ENCODE measurements around the gene DAB1. TPM values are rescaled to one million over a fixed set of nuclear protein-coding genes. Genes with fewer than 3 reads are reported as not detected.

The DAB1 gene
- total RNA-seq, 4 donors from 2014 or later, result under 0.01 to 5.9 (median 0.61) TPM

GRCh38 chr1:56958526-56958925 lies 465.3 kb downstream of the DAB1 start:
- Histone ChIP-seq H3K4me1 (no peaks in the 10 kb centered on the region), H3K36me3 (no peaks in the 10 kb centered on the region), H3K27me3 (no peaks in the 10 kb centered on the region), H3K27ac (no peak overlapping the region), H3K4me3 (no peak overlapping the region), H3K9me3 (no peaks in the 10 kb centered on the region)
- DNase-seq, result no peak
- intact Hi-C loops (cut with DNase I; ENCODE audit: low total_unique reads), result no loop called here
- TF ChIP-seq POLR2A (IDR thresholded peaks at IDR 0.05), result no peak
- no peak for TF ChIP-seq CTCF (IDR thresholded peaks at IDR 0.05)

- Histone ChIP-seq H3K36me3 (no peaks in the 10 kb centered on the region), H3K27ac (no peak overlapping the region), H3K4me1 (no peaks in the 10 kb centered on the region), H3K27me3 (no peaks in the 10 kb centered on the region), H3K9me3 (no peaks in the 10 kb centered on the region), H3K4me3 (no peak overlapping the region)
- intact Hi-C loops (cut with DNase I; ENCODE audit: low total_unique reads), result no loop called here
- DNase-seq, result no peak
- TF ChIP-seq CTCF (IDR thresholded peaks at IDR 0.05) (no peak), POLR2A (IDR thresholded peaks at IDR 0.05) (no peak)
These were observed 465.9 kb downstream of the DAB1 start for GRCh38 chr1:56957931-56958330.

- no peaks in the 10 kb centered on the region for H3K27me3 ChIP-seq
- no peaks in the 10 kb centered on the region for H3K9me3 ChIP-seq
- no peaks in the 10 kb centered on the region for H3K36me3 ChIP-seq
- no peak overlapping the region for H3K27ac ChIP-seq
- no peaks in the 10 kb centered on the region for H3K4me1 ChIP-seq
- intact Hi-C loops (cut with DNase I; ENCODE audit: low total_unique reads), result no loop called here
- DNase-seq, result no peak
- no peak overlapping the region for H3K4me3 ChIP-seq
- no peak for TF ChIP-seq POLR2A (IDR thresholded peaks at IDR 0.05)
- TF ChIP-seq CTCF (IDR thresholded peaks at IDR 0.05), result no peak
These were observed 469.2 kb downstream of the DAB1 start for GRCh38 chr1:56954664-56955063.

GRCh38 chr1:56953386-56953785 lies 470.5 kb downstream of the DAB1 start:
- Histone ChIP-seq H3K9me3 (no peaks in the 10 kb centered on the region), H3K36me3 (no peaks in the 10 kb centered on the region), H3K4me1 (no peaks in the 10 kb centered on the region), H3K27ac (no peak overlapping the region), H3K4me3 (no peak overlapping the region), H3K27me3 (no peaks in the 10 kb centered on the region)
- intact Hi-C loops (cut with DNase I; ENCODE audit: low total_unique reads), result no loop called here
- TF ChIP-seq CTCF (IDR thresholded peaks at IDR 0.05) (no peak), POLR2A (IDR thresholded peaks at IDR 0.05) (no peak)
- DNase-seq, result no peak

- intact Hi-C loops (cut with DNase I; ENCODE audit: low total_unique reads), result no loop called here
- Histone ChIP-seq H3K27me3 (no peaks in the 10 kb centered on the region), H3K9me3 (no peaks in the 10 kb centered on the region), H3K4me3 (no peak overlapping the region), H3K27ac (no peak overlapping the region), H3K4me1 (no peaks in the 10 kb centered on the region), H3K36me3 (no peaks in the 10 kb centered on the region)
- TF ChIP-seq POLR2A (IDR thresholded peaks at IDR 0.05), result no peak
- no peak for TF ChIP-seq CTCF (IDR thresholded peaks at IDR 0.05)
- DNase-seq, result no peak
These were observed 471.4 kb downstream of the DAB1 start for GRCh38 chr1:56952501-56952900.
